Activated CD8-positive, alpha-beta memory T cell treated with anti-CD3 and anti-CD28 coated beads, Interleukin-2, amount 50 U/mL, for 24 hours (primary cell): ENCODE measurements around the gene GAREM2.
A peak's percentile ranks its signal among the peaks of the same experiment; 100 is the strongest.

Experiments used
- DNase-seq: peaks from one replicate; pipeline ENCODE4 v3.0.0-alpha.2; 2020; ENCODE audit errors: extremely low read depth

GAREM2 gene

GRCh38 chr2:26169681-26170414, 3.0 kb upstream of the GAREM2 start:
- DNase-seq, result no peak

- no peak for DNase-seq
These were observed 2.1 kb upstream of the GAREM2 start for GRCh38 chr2:26170795-26171194.

GRCh38 chr2:26172189-26172870, 558 bp upstream of the GAREM2 start:
- no peak for DNase-seq

DNA sequence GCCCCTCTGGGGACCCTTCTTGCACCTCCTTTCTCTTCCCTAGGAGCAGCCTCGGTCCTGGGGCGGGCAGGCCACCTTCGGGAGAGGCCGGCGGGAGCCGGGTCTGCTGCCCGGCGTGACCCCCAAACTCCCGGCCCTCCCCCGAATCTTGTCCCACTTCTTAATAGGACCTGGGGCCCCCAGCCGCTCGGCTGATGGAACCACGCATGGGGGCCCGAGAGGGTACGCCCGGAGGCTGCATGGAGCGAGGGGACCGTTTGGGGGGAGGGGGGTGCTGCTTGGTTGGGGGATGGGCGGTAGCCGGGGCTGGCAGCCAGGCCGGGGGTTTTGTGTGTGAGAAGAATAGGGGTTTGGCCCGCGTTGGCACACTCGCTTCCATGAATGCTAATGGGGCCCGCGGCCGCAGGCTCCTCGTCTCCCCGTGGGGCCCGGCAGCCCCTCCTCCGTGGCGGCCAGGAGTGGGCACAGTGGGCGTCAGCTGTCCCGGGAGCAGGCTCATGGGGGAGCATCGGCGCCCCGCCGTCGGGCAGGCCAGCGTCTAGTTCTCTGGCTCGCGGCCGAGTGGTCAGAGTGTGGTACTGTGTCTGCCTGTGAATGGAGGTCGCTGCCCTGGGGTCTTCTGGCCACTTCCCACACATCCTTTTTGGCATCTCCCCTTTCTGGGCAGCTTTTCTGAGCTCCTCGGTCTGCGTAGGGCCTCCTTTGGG, 1.0 kb downstream of the GAREM2 start:
- DNase-seq, result no peak

GRCh38 chr2:26174691-26175465, 2.0 kb downstream of the GAREM2 start:
- no peak for DNase-seq

GRCh38 chr2:26175466-26176278, 2.8 kb downstream of the GAREM2 start:
- DNase-seq, result no peak

DNA sequence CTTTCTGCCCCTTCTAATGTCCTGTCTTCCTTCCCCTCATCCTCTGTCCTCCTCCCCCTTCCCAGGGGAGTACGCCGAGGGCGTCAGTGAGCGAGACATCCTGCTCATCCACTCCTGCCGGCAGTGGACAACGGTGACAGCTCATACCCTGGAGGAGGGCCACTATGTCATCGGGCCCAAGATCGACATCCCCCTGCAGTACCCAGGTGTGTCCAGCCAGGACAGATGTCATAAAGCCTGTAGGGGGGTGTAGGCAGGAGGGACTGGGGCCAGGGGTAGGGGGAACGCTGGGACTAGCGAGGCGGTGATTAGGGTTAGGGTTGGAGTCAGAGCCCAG, 3.4 kb downstream of the GAREM2 start:
- no peak for DNase-seq

DNA sequence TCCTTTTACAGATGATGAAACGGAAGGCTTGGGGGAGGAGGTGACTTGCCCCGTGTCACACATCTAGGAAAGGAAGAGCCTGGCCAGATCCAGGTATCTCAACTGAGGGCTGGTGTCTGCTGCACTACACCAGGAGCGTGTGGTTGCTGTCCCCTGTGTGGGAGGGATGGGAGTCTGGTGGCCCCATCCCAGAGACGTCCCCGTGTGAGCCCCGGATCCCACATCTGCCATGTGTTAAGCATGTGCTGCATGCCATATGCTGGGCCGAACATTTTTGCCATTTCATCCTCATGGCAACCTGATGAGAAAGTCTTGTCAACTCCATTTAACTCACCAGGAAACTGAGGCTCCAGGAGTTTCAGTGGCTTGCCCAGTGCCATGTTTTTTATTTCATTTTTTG, 4.2 kb downstream of the GAREM2 start:
- DNase-seq, result no peak

DNA sequence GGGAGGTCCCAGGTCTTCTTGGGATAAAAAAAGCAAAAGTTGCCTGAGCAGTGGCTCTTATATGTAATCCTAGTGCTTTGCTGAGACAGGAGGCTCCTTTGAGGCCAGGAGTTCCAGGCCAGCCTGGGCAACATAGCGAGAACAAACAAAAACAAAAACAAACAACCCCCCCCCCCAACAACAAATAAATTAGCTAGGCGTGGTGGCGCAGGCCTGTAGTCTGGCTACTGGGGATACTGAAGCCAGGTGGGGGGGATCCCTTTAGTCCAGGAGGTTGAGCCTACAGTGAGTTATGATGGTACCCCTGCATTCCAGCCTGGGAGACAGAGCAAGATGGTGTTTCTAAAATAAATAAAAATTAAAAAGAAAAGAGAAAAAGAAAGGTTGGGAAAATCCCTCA, 5.4 kb downstream of the GAREM2 start:
- no peak for DNase-seq

GRCh38 chr2:26178746-26179436, 6.0 kb downstream of the GAREM2 start:
- DNase-seq, result no peak

DNA sequence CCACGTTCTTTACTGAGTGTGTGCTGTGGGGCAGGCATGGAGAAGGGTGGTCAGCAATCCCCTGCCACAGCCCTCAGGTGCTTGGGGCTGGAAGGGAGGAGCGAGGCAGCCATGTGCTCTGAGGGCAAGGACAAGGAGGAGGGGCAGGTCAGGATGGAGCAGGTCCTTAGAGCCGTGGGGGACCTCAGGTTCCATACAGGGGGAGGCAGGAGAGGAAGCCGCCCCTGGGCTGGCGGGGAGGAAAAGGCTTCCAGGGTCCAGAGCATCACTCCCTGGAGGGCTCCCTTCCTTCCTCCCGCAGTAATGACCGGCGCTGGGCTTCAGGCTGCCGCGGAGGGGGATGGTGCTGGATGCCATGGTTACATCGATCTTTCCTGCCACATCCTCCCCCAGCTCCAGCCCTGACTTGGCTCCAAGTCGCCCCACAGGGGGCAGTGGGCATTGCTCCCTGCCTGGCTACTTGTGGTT, 6.6 kb downstream of the GAREM2 start:
- no peak for DNase-seq

- no peak for DNase-seq
These were observed 9.6 kb downstream of the GAREM2 start for GRCh38 chr2:26182441-26182840.

GRCh38 chr2:26182887-26183630, 10.2 kb downstream of the GAREM2 start:
- DNase-seq, result no peak

- DNase-seq, result no peak
These were observed 11.2 kb downstream of the GAREM2 start for GRCh38 chr2:26184121-26184520.

- DNase-seq, result peak; percentile 39
These were observed 11.8 kb downstream of the GAREM2 start for GRCh38 chr2:26184555-26185303.

DNA sequence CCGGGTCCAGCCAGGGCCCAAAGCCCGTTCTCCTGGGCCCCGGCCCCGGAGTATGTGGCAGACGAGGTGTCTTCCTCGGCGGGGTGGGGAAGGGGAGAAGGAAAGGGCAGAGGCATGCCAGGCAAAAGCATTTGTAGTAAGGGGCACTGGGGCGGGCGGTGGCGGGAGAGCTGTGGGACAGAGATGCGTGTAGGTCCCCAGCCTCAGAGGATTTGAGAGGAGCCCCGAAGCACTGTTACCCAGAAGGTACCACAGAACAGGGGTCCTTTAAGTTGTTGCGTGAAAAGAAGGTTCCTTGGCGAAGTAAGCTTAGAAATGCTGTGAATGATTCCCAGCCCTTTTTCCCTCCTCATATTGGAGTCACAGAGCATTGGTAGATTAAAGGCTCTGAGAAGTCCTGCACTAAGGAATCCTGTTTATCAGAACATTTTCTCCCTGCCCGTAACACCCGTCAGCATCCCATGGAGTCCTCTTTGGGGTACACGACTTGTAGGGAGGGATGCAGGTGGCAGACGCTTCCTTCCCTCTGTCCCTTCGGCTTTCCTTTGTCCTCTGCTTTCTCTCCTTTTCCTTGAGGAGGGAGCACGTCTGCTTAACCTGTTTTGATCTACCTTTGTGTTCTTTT, 12.5 kb downstream of the GAREM2 start:
- no peak for DNase-seq

- no peak for DNase-seq
These were observed 13.3 kb downstream of the GAREM2 start for GRCh38 chr2:26185954-26186770.

- no peak for DNase-seq
These were observed 14.2 kb downstream of the GAREM2 start for GRCh38 chr2:26187114-26187513.
